GM12878 (cell line): ENCODE data around the gene SF3B4. TPM values are rescaled to one million over a fixed set of nuclear protein-coding genes. Genes with fewer than 3 reads are reported as not detected.

Experiments
- CREM ChIP-seq: IDR thresholded peaks from 2 replicates; pipeline ENCODE4 v1.6.1; 2014; ENCODE audit warnings: antibody characterized with exemption, low read depth
- E2F4 ChIP-seq: IDR thresholded peaks from 2 replicates; pipeline ENCODE4 v1.6.1; 2012; ENCODE audit warnings: low read depth, low read length, improper control_type of control experiment
- EED ChIP-seq: sonication (generic); IDR thresholded peaks from 2 replicates; pipeline ENCODE4 v1.6.1; 2016; ENCODE audit warnings: antibody characterized with exemption, low read depth
- IKZF2 ChIP-seq, 2 experiments: fragments of 450-650 bp; IDR thresholded peaks; 2 replicates each; pipeline ENCODE4 v1.6.1; 2017; ENCODE audit warnings: mild to moderate bottlenecking in 2 of 2, moderate library complexity in 2 of 2
- IRF5 ChIP-seq: fragments of 450-650 bp; IDR thresholded peaks from 2 replicates; pipeline ENCODE4 v1.6.1; 2017; ENCODE audit warnings: borderline replicate concordance
- JUNB ChIP-seq: IDR thresholded peaks from 2 replicates; pipeline ENCODE4 v1.6.1; 2016; ENCODE audit warnings: antibody characterized with exemption, mild to moderate bottlenecking
- MXI1 ChIP-seq: fragments of 150-350 bp; IDR thresholded peaks from 2 replicates; pipeline ENCODE4 v1.6.1; 2011; ENCODE audit warnings: low read depth, mild to moderate bottlenecking, inconsistent platforms, low read length, improper control_type of control experiment
- NFYB ChIP-seq: IDR thresholded peaks from 2 replicates; pipeline ENCODE4 v1.6.1; 2011; ENCODE audit warnings: low read depth, mild to moderate bottlenecking, low read length, improper control_type of control experiment, moderate library complexity; ENCODE audit not compliant: insufficient read depth
- PKNOX1 ChIP-seq: fragments of 450-650 bp; IDR thresholded peaks from 2 replicates; pipeline ENCODE4 v1.6.1; 2016; ENCODE audit warnings: mild to moderate bottlenecking
- PML ChIP-seq: IDR thresholded peaks from 2 replicates; pipeline ENCODE4 v1.6.1; 2012; ENCODE audit warnings: low read length, inconsistent platforms
- RELB ChIP-seq: fragments of 450-650 bp; IDR thresholded peaks from 2 replicates; pipeline ENCODE4 v1.6.1; 2017; ENCODE audit warnings: low read depth, mild to moderate bottlenecking, moderate library complexity
- RUNX3 ChIP-seq: IDR thresholded peaks from 2 replicates; pipeline ENCODE4 v1.6.1; 2012; ENCODE audit warnings: low read length, inconsistent platforms
- ZBED1 ChIP-seq: IDR thresholded peaks from 2 replicates; pipeline ENCODE4 v1.6.1; 2016; ENCODE audit warnings: borderline replicate concordance
- polyA plus RNA-seq, 11 experiments: library from polyadenylated mRNA; depleted of rRNA in 4 of 11; unstranded in 6 of 11; stranded (reverse) in 5 of 11; fragments of >200 nt; fragmentation: Nextera tagmentation in 4 of 11; fragmentation: Illumina TruSeq in 1 of 11; extraction: Ambion mirVana in 4 of 11; extraction: Trizol in 1 of 11; gene quantifications; 1 replicate in 1 of 11; 2 replicates in 10 of 11; pipeline versions ENCODE4 v1.2.1 to v1.2.3, GENCODE V29; 2011 to 2016; ENCODE audit warnings: inconsistent platforms in 2 of 11, missing spikeins in 2 of 11, low read depth in 1 of 11
- total RNA-seq, 4 experiments: library from RNA; depleted of rRNA in 3 of 4; stranded (reverse); fragments of >200 nt in 3 of 4; fragmentation: Illumina TruSeq in 1 of 4; extraction: Trizol in 1 of 4; gene quantifications; 2 replicates each; pipeline versions ENCODE4 v1.2.1 to v1.2.3, GENCODE V29; 2013 to 2021
- TF ChIP-seq, protein P1 (sequence below): IDR thresholded peaks from 2 replicates; pipeline ENCODE4 v1.6.1; 2012; ENCODE audit warnings: improper control_type of control experiment, low read depth, low read length; ENCODE audit not compliant: insufficient replicate concordance

SF3B4 gene
- total and polyA plus RNA-seq, 10 of the 15 experiments (the other 5 are each of a cell fraction or from before 2014, with no cell fraction given): 1.9 to 146 (median 27.5) TPM

GRCh38 chr1:149884433-149885338, 42.9 kb downstream of the SF3B4 start (continued):
- no peak; the same call in 1 of the 2 replicates for TF ChIP-seq PML
- TF ChIP-seq CREM: 0 out of 2 replicates have a peak, but pooled peaks have one; percentile 11
- 0 out of 2 replicates have a peak, but pooled peaks have one; percentile 6 for TF ChIP-seq E2F4
- TF ChIP-seq JUNB: 0 out of 2 replicates have a peak, but pooled peaks have one; percentile 4
- peak; percentile 93 for TF ChIP-seq PKNOX1
- TF ChIP-seq ZBED1: no peak
- TF ChIP-seq IKZF2 (IDR thresholded peaks at IDR 0.05): peak; percentile 60 to 68
- 0 out of 2 replicates have a peak, but pooled peaks have one; percentile 16 for TF ChIP-seq RUNX3
- peak; percentile 64; the same call in 1 of the 2 replicates for TF ChIP-seq EED
- 0 out of 2 replicates have a peak, but pooled peaks have one; percentile 47 for TF ChIP-seq MXI1
- TF ChIP-seq RELB: 0 out of 2 replicates have a peak, but pooled peaks have one; percentile 48
- TF ChIP-seq, protein P1, sequence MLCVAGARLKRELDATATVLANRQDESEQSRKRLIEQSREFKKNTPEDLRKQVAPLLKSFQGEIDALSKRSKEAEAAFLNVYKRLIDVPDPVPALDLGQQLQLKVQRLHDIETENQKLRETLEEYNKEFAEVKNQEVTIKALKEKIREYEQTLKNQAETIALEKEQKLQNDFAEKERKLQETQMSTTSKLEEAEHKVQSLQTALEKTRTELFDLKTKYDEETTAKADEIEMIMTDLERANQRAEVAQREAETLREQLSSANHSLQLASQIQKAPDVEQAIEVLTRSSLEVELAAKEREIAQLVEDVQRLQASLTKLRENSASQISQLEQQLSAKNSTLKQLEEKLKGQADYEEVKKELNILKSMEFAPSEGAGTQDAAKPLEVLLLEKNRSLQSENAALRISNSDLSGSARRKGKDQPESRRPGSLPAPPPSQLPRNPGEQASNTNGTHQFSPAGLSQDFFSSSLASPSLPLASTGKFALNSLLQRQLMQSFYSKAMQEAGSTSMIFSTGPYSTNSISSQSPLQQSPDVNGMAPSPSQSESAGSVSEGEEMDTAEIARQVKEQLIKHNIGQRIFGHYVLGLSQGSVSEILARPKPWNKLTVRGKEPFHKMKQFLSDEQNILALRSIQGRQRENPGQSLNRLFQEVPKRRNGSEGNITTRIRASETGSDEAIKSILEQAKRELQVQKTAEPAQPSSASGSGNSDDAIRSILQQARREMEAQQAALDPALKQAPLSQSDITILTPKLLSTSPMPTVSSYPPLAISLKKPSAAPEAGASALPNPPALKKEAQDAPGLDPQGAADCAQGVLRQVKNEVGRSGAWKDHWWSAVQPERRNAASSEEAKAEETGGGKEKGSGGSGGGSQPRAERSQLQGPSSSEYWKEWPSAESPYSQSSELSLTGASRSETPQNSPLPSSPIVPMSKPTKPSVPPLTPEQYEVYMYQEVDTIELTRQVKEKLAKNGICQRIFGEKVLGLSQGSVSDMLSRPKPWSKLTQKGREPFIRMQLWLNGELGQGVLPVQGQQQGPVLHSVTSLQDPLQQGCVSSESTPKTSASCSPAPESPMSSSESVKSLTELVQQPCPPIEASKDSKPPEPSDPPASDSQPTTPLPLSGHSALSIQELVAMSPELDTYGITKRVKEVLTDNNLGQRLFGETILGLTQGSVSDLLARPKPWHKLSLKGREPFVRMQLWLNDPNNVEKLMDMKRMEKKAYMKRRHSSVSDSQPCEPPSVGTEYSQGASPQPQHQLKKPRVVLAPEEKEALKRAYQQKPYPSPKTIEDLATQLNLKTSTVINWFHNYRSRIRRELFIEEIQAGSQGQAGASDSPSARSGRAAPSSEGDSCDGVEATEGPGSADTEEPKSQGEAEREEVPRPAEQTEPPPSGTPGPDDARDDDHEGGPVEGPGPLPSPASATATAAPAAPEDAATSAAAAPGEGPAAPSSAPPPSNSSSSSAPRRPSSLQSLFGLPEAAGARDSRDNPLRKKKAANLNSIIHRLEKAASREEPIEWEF: peak; percentile 22
- 0 out of 2 replicates have a peak, but pooled peaks have one; percentile 37 for TF ChIP-seq NFYB
- no peak for TF ChIP-seq IRF5
